GM21576 (cell line): ENCODE data around the gene ZBTB25.

Source experiments
- ATAC-seq: cut with Tn5 transposase; IDR thresholded peaks from one replicate; pipeline ENCODE4 v1.9.1; 2021; ENCODE audit warnings: mild to moderate bottlenecking, moderate library complexity; ENCODE audit not compliant: unreplicated experiment

ZBTB25 gene

DNA sequence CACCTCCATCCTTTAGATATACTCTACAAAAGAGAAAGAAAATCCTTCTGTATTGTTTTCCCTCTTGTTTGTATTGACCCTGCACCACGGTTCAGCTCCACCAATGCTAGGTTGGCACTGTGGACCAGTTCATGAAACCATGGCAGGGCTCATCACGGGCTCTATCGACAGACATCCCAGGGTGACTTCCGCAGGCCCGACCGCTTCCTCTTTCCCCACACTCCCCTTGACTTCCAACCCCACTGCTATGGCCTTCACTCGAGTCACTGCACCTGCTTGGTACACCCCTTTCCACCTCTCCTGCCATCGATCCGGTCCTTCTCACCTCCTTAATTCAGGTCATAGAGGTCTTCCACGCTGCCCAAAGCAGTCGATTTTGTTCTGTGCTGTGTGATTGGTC is 59.5 kb downstream of the ZBTB25 start:
- no peak for ATAC-seq

DNA sequence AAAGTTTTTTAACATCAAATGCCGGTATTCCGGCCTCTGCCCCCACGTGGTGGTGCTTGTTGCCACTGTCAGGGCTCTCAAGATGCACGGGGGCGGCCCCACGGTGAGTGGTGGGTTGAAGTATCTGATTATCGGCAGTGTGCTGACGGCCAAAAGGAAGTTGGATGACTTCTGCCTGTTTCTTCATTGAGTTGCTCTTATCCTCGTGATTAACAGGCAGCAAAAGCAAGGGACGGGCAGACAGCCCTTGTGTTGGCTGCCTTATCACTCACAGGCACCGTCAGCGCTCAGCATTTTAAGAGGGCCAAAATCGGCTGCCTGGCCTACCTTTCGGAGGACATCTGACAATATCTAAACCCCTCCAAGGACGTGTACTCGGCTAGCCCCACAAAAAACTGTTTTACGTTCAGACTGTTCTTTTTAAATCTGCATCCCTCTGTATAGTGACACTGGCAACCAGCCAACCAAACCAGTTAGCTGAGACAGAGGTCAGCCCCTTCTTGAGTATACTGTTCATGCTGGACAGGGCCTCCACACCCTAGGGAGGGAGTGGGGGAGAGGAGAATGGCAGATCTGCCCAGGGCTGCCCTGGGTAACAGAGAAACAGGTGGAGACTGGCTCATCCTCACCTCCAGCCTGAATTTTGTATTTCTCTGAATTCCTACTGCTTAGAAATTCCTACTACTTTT is 61.2 kb downstream of the ZBTB25 start:
- no peak for ATAC-seq

DNA sequence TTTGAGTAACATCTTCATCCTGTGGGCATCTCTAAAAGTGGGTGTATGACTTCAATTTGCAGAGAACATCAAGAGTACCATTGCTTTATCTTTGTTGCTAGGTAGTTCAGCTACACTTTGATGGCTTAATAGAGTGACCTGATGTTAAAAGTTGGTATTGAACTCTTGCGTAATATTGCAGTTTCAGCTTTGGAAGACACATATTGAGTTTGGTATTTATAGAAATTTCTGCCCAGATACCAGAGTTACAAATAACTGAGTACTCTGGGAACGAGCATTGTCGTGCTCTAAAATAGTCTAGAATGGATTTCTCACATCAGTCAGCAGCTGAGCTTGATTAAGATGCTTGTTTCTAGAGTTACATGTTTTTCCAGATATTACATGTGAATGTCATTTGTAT is 63.1 kb downstream of the ZBTB25 start:
- no peak for ATAC-seq

DNA sequence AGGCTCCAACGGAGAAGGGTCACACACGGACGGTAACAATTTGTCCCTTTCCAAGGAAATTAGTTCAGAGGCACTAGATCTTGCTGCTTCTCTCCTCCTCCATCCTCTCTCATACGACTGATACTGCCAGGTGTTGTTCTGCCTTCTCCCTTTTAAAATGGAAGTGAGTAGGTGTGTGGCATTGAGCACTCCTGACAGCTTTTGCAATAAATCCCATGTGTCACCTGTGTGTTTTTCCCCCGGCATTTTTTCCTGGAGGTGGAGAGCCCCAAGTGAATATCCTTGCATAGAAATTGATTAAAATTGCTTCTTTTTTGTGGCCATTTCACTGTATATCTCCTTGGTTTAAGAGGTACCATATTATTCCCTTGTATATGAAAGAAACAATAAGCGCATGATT is 64.5 kb downstream of the ZBTB25 start:
- ATAC-seq: no peak

DNA sequence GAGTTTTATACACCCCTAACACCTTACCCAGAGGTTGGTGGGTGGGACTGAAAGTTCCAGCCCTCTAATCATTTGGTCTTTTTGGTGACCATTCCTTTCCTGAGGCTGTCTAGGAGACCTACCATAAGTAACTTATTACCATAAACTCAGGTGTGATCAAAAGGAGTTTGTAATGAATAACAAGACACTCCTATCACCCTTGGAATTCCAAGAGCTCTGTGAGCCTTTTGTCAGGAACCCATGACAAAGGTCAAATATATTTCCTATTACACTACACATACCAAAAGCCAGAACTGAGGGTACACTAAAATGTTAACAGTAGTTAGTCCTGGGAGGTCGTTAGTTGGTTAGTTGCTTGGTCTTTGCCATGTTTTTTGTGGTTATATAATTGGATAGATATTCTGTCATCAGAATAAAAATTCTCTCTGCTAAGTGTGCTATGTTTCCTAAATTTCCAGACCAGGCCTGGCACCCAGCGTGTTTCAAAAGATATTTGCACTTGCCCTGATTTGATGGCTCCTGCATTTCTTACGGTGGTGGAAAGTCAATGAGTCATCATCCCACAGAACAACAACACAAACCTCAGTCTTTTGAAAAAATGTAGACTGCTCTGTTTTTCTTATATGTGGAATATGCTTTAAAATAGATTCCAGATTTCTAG is 65.3 kb downstream of the ZBTB25 start:
- no peak for ATAC-seq

DNA sequence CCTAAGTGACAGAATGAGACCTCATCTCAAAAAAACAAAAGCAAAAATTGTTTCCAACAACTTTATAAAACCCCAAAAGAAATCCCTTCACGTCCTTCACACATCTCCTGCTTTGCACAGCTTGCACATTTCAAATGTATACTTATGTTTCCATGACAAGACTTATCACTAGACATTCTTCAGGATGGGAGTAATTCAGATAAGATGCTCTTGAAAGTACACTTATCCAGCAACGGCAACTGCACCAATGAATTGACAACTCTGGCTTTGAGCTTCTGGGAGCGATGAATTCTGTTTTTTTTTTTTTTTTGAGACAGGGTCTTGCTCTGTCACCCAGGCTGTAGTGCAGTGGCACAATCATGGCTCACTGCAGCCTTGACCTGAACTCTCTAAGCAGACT is 69.1 kb downstream of the ZBTB25 start:
- no peak for ATAC-seq

DNA sequence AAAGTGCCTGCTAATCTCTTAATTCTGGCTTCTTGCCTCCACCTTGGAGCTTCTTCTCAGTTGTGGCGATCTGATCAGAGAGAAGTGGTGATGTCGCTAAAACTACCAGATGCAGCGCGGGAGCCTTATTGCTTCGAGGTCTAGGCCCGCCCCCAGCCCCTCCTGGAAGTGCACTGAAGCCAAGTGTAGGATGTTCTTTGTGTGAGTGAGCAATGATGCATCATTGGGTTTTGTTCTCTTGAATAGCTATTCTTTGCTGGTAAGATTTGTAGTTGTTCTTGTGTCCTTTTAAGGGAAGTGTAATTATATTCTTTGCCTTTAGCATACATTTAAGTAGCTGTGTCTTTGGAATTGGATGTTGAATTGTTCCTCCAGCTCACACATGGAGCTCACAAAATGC is 79.7 kb downstream of the ZBTB25 start:
- no peak for ATAC-seq

DNA sequence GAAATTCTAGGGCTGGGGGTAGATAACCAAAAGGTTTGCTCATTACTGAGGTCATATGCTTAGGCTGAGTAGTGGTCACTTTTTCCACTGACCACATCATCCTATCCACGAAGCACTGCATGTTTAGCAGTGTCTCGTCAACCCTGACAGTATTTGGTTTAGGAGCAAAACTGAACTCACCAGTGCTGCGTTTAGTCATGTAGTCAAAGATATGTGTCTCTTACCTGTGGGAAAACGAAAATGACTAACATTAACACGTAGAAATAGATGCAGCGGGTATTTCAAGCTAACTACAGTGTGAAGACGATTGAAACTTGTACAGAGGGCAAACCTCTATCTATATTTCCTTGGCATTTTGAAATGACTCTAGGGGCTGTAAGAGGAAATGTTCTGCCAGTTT is 80.9 kb downstream of the ZBTB25 start:
- ATAC-seq: no peak

DNA sequence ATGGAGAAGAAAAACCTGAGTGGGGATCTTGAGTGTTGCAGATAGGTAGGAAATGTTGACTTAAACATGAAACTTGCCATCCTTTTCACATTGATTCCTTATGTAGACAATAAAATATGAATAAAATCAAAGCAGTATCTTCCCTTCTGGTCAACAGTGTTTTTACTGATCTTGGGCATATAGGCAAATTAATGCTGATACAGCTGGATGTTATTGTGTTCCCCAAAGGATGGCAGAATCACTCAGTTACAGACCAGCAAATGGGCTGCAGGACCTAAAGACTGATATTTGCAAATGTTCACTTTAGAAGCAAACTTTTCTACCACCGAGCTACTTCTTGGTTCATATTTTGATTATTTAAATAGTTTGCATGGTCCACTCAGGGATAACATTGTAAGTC is 81.6 kb downstream of the ZBTB25 start:
- ATAC-seq: no peak

DNA sequence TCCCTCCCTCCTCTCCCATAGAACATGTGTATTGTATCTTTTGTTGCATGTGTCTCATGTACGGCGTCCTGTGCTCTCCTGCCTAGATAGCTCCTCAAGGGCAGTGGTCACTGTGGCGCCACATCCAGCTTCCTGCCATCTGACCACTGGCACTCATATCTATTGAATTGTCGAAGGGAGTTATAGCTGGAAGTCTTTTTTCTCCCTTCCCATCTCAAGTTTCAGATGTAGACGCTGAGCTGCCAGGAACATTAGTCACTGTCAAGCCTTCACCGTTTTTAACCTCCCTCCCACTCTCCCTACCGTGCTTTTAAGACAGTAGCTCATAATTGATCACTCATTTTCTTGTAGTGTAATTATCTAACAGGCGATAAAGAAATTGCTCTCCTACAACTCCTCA is 82.5 kb downstream of the ZBTB25 start:
- no peak for ATAC-seq

DNA sequence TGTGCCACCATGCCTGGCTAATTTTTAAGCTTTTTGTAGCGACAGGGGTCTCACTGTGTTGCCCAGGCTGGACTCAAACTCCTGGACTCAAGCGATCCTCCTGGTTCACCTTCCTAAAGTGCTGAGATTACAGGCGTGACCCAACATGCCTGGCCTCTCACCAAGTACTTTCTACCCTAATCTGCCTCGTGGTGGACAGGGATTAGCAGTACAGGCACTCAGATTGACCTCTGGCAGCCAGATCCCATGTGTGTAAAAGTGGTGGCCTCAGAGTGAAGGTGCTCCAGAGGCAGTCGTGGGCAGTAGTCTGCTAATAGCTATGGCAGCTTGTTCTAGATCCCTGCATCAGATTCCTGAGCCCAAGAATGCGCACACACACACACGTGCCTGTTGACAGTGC is 84.6 kb downstream of the ZBTB25 start:
- ATAC-seq: no peak

DNA sequence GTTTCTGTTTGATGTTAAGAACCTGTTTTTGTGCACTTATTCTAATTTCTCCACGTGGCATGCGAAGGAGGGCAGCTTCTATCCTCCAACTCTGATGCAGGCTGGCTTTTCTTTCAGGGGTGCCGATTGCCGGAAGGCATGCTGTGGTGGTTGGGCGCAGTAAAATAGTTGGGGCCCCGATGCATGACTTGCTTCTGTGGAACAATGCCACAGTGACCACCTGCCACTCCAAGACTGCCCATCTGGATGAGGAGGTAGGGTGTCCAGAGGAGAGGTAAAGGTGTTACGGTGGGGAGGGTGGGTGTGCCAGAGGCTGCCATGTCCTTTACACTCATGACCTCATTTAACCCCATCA is 85.9 kb downstream of the ZBTB25 start:
- ATAC-seq: no peak

DNA sequence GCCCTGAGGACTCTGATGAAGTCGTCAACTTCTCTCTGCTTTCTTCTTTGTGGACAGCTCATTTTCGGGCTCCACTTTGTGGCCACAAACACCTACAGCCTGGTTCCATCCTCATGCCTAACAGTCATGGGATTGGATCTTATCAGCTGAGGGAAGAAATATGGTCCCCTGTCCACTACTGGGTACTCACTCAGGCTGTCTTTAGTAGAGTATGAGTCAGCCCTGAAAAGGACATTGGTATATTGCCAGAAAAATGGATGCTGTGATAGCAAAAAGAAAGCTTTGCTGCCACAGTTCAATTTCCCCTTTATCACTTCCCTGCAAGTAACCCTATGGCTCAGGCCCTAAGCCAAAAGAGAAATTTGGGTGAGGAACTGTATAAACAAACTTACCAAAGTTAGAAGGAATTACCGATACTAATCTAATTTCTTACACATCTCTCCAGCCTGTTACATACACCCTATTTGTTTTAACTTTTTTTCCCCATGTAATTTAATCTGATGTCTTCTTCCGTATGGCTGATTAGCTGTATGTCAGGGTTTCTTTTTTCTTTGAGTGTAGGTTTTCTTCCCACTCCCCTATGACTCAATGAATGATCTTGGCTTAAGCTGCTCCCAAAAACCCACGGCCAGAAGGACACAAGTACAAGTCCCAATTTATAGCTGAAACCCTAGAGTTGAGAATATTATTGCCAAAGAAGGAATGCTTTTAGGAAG is 86.4 kb downstream of the ZBTB25 start:
- ATAC-seq: no peak

DNA sequence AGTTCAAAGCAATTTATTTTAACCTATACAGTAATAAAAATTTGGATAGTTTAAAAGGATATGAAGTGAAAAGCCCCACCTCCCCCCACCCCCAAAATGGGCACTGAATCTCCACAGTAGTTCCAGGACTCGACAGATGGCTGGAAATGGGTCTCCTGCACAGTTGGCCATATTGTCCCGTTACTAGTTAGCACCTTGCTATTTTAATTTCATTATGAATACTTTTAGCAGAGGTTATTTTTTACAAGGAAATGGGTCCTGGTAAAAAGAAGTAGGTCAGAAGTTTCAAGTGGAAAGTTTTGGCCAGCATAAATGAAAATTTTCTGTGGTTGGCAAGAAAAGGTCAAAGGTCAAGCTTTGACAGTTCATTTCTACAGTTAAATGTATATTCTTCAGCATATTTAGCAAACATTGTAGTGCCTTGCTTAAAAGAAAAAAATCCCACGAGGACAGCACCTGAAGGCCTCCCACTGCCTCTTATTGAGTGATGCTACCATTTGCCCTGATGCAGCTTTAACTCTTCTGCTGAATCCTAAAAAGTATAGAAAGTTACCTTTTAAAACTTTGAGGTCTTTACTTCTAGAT is 87.2 kb downstream of the ZBTB25 start:
- ATAC-seq: no peak

DNA sequence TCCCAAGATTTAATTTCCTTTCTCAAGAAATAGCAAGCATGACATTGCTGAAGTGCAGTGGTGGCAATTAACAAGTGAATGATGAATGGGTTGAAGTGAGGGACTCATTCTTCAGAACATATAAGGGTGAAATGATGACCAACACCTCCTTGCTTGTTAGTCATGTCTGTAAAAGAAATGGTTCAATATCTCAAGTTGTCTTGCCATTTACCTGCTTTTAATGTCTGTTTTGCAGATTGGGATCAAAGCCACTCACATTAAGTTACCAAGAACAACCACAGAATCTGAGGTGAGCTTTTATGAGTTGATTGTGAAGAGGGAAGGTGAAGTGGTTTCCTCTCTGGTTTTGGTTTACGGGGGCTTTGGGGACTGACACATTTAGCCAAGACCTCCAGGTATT is 91.4 kb downstream of the ZBTB25 start:
- no peak for ATAC-seq

DNA sequence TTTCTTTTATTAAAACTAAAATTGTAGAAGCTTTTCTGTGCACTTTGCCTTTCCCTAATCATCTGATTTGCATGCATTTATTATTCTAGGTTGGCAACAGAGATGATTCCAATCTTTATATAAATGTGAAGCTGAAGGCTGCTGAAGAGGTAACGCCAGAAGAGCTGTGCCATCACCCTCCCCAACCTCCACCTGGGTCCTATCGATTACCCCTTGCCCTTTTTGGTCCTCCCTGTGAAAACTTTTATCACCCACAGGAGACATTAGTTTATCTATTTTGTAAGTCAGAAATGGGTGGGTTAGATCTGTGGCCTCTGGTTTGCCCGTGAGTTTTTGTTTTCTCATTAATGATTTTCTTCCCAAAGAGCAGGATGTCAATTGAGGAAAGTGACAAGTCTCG is 92.6 kb downstream of the ZBTB25 start:
- no peak for ATAC-seq

DNA sequence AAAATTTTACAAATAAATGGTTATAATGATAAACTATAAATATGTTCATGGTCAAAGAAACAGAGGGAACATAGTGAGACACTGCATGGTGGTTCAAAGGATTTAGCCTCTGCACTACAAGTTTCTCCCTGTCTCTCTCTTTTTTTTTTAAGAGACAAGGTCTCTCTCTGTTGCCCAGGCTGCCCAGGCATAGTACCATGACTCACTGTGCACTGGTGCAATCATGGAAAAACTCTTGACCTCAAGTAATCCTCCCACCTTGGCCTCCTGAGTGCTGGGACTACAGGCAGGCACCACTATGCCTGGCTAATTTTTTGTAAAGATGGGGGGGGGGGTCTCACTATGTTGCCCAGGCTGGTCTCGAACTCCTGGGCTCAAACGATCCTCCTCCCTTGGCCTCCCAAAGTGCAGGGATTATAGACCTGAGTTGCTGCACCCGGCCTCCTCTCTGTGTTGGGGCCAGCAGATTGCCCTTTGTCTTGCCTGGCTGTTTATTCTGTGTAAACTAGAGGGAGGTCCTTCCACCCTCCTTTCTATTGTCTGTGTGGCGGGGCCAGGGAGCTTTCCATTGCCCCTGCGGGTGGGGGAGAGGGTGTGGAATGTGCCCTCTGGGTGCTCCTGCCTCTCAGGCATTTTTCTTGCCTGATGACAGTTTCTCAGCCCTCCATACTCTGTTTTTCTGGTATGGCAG is 93.4 kb downstream of the ZBTB25 start:
- ATAC-seq: no peak

DNA sequence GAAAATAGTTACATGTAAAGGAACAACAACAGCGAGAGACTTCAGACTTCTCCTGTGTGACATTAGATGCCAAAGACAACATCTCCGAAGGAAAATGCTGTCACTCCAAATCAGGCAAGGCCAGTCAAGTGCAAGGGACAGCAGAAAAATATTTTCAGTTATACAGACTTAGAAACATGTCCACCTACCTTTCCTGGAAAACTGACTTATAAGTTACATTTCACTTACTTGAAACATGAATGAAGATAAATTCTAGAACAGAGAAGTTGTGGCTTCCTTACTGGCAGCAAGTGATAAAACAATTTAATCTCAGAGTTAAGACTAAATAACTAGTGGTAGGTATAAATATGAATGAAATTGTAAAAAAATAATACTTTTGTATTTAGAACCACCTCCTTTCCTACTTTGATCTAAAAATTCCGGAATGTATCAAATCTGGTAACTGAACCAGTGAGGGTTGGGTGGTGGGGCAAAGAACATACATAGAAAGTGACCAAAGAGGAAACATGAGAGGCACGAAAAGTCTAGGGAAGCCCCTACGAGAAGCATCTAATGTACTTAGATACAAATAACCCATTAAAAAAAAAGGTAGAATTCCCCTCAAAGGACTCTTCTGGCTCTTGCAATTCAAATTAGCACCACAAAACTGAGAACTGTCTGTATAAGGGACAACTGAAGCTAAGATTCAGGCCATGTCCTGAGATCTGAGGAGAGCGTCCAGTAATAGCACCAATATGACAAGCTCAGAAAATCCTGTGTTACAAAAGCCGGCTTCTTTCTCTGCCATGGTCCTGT is 94.3 kb downstream of the ZBTB25 start:
- ATAC-seq: no peak

DNA sequence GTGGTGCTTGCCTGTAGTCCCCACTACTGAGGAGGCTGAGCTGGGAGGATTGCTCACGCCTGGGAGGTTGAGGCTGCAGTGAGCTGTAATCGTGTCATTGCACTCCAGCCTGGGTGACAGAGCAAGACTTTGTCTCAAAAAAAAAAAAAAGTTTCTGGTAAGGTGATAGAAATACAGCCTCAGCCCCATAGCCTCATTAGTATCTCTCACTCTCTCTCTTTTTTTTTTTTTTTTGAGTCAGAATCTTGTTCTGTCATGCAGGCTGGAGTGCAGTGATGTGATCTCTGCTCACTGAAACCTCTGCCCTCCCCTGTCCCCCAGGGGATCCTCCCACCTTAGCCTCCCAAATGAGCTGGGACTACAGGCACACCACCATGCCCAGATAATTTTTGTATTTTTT is 96.3 kb downstream of the ZBTB25 start:
- ATAC-seq: peak; percentile 42

DNA sequence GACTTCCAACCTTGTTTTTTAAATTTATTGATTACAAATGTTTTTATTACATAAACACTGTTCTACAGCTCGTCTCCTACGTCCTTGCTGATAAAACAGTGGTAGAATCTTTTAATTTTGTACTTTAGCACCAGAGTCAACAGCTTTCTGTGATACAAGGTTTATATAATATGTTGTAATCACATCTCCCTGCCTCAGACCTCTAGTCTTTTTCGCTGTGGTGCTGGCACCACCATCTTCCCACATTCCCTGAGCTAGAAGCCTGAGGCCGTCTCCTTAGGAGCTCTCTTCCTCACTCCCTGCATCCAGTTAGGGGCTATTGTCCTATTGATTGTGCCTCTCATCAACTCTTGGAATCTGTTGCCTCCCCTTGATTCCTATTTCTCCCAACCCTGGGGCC is 98.3 kb downstream of the ZBTB25 start:
- ATAC-seq: no peak

DNA sequence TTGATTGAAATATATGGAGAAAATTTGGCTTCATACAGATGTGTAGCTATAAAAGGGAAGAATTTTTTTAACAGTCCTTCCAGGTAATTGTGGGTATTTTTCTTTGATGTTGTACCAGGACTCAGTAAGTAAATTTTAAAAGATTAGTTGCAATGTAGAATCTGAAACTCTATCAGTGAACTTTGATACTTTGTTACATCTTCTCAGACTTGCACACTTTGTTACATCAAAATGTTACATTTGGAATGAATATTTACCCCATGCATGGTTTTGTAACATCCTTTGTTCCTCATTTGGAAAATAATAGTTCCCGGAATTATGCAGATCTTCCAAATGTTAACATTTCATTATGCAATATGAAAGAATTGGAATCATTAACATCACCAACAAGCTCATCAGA is 101.7 kb downstream of the ZBTB25 start:
- no peak for ATAC-seq
